ENCODE data around the gene TMEM88. TPM values are rescaled to one million over a fixed set of nuclear protein-coding genes. Genes with fewer than 3 reads are reported as not detected.

Gene TMEM88
- total and polyA plus RNA-seq, 2 of the 13 experiments (the other 11 are each of a cell fraction or from before 2014, with no cell fraction given), result 0.31 to 0.66 TPM

DNA sequence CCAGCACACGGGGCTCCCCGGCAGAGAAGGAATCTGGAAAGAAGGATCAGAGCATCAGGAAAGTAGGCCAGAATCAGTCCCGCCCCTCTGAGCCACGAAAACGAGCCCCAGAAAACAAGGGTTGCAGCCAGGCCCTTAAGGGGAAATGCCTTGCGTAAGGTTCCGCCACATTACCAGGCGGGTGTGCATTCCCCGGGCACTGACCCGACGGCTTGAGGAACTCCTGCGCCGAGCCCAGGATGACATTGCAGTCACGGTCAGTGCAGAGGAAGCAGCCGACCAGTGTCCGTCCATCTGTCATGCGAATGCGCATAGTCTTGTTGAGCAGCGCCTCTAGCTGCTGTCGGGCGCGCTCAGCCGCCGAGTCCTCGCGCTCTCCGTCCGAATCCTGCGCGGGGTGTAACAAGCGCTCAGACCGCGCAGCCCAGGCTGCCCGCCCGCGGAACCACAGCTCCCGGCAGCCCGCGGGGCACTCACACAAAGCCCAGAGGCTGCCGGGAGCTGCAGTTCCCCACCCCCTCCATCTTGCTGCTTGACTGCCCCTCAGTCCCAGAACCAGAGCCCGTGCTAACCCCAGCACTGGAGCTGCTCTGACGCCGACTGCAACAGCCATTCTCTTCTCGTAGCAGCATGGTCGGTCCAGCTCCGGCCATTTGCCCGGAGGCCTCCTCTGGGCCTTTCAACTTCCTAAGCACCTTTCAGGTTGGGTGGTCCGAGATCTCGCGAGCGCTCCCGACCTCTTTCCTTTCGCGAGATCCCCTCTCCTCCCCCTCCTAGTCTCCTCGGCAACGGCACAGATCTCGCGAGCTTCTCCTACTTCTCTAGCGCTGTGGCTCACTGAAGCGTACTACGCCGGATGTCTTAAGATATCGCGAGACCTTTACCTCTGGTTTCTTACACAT, 2.2 kb downstream of the TMEM88 start, which contains the start of gene NAA38 (continued):
- TF ChIP-seq, protein P1, sequence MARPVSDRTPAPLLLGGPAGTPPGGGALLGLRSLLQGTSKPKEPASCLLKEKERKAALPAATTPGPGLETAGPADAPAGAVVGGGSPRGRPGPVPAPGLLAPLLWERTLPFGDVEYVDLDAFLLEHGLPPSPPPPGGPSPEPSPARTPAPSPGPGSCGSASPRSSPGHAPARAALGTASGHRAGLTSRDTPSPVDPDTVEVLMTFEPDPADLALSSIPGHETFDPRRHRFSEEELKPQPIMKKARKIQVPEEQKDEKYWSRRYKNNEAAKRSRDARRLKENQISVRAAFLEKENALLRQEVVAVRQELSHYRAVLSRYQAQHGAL (CRISPR knock-in tag; IDR thresholded peaks at IDR 0.05; ENCODE audit: not compliant biosample characterization), result peak; percentile 45
- TF ChIP-seq, protein P2, sequence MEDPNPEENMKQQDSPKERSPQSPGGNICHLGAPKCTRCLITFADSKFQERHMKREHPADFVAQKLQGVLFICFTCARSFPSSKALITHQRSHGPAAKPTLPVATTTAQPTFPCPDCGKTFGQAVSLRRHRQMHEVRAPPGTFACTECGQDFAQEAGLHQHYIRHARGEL (CRISPR knock-in tag; IDR thresholded peaks at IDR 0.05), result no peak
- TF ChIP-seq KDM1A (CRISPR knock-in tag; IDR thresholded peaks at IDR 0.05) (0 out of 2 replicates have a peak, but pooled peaks have one; percentile 21), ZNF589 (CRISPR knock-in tag; conservative IDR thresholded peaks at IDR 0.05) (no peak), MEIS2 (CRISPR knock-in tag; IDR thresholded peaks at IDR 0.05) (peak; percentile 78), SMYD3 (CRISPR knock-in tag; IDR thresholded peaks at IDR 0.05) (no peak), SP2 (CRISPR knock-in tag; IDR thresholded peaks at IDR 0.05) (no peak), ZMAT3 (CRISPR knock-in tag; conservative IDR thresholded peaks at IDR 0.05) (peak; percentile 54; the same call in 1 of the 2 replicates), ZNF282 (IDR thresholded peaks at IDR 0.05; ENCODE audit: partially characterized antibody) (no peak), ZBTB38 (CRISPR knock-in tag; IDR thresholded peaks at IDR 0.05) (peak; percentile 85; the same call in 1 of the 2 replicates), ATF7-NPFF (CRISPR knock-in tag; IDR thresholded peaks at IDR 0.05; ENCODE audit: low read depth) (peak; percentile 67; the same call in 1 of the 2 replicates), TGIF2 (CRISPR knock-in tag; IDR thresholded peaks at IDR 0.05) (peak; percentile 38; the same call in 1 of the 2 replicates), XRCC5 (optimal IDR thresholded peaks at IDR 0.05; ENCODE audit: low read length) (peak; percentile 43), KLF9 (CRISPR knock-in tag; IDR thresholded peaks at IDR 0.05; ENCODE audit: low read depth) (no peak), FOXK2 (IDR thresholded peaks at IDR 0.05) (no peak)
- TF ChIP-seq, protein P3, sequence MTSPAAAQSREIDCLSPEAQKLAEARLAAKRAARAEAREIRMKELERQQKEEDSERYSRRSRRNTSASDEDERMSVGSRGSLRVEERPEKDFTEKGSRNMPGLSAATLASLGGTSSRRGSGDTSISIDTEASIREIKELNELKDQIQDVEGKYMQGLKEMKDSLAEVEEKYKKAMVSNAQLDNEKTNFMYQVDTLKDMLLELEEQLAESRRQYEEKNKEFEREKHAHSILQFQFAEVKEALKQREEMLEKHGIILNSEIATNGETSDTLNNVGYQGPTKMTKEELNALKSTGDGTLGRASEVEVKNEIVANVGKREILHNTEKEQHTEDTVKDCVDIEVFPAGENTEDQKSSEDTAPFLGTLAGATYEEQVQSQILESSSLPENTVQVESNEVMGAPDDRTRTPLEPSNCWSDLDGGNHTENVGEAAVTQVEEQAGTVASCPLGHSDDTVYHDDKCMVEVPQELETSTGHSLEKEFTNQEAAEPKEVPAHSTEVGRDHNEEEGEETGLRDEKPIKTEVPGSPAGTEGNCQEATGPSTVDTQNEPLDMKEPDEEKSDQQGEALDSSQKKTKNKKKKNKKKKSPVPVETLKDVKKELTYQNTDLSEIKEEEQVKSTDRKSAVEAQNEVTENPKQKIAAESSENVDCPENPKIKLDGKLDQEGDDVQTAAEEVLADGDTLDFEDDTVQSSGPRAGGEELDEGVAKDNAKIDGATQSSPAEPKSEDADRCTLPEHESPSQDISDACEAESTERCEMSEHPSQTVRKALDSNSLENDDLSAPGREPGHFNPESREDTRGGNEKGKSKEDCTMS (CRISPR knock-in tag; conservative IDR thresholded peaks at IDR 0.05), result no peak
- TF ChIP-seq, protein P4, sequence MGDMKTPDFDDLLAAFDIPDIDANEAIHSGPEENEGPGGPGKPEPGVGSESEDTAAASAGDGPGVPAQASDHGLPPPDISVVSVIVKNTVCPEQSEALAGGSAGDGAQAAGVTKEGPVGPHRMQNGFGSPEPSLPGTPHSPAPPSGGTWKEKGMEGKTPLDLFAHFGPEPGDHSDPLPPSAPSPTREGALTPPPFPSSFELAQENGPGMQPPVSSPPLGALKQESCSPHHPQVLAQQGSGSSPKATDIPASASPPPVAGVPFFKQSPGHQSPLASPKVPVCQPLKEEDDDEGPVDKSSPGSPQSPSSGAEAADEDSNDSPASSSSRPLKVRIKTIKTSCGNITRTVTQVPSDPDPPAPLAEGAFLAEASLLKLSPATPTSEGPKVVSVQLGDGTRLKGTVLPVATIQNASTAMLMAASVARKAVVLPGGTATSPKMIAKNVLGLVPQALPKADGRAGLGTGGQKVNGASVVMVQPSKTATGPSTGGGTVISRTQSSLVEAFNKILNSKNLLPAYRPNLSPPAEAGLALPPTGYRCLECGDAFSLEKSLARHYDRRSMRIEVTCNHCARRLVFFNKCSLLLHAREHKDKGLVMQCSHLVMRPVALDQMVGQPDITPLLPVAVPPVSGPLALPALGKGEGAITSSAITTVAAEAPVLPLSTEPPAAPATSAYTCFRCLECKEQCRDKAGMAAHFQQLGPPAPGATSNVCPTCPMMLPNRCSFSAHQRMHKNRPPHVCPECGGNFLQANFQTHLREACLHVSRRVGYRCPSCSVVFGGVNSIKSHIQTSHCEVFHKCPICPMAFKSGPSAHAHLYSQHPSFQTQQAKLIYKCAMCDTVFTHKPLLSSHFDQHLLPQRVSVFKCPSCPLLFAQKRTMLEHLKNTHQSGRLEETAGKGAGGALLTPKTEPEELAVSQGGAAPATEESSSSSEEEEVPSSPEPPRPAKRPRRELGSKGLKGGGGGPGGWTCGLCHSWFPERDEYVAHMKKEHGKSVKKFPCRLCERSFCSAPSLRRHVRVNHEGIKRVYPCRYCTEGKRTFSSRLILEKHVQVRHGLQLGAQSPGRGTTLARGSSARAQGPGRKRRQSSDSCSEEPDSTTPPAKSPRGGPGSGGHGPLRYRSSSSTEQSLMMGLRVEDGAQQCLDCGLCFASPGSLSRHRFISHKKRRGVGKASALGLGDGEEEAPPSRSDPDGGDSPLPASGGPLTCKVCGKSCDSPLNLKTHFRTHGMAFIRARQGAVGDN (CRISPR knock-in tag; IDR thresholded peaks at IDR 0.05), result peak; percentile 80
- TF ChIP-seq, protein P5, sequence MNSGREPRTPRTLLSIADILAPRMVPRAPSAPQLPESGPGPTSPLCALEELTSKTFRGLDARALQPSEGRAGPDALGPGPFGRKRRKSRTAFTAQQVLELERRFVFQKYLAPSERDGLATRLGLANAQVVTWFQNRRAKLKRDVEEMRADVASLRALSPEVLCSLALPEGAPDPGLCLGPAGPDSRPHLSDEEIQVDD (CRISPR knock-in tag; IDR thresholded peaks at IDR 0.05; ENCODE audit: borderline replicate concordance), result peak; percentile 37; the same call in 1 of the 2 replicates
- TF ChIP-seq, protein P6, sequence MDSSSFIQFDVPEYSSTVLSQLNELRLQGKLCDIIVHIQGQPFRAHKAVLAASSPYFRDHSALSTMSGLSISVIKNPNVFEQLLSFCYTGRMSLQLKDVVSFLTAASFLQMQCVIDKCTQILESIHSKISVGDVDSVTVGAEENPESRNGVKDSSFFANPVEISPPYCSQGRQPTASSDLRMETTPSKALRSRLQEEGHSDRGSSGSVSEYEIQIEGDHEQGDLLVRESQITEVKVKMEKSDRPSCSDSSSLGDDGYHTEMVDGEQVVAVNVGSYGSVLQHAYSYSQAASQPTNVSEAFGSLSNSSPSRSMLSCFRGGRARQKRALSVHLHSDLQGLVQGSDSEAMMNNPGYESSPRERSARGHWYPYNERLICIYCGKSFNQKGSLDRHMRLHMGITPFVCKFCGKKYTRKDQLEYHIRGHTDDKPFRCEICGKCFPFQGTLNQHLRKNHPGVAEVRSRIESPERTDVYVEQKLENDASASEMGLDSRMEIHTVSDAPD (CRISPR knock-in tag; IDR thresholded peaks at IDR 0.05), result no peak

Data from HepG2 (cell line).